ENCODE measurements around the gene MRI1.

DNA sequence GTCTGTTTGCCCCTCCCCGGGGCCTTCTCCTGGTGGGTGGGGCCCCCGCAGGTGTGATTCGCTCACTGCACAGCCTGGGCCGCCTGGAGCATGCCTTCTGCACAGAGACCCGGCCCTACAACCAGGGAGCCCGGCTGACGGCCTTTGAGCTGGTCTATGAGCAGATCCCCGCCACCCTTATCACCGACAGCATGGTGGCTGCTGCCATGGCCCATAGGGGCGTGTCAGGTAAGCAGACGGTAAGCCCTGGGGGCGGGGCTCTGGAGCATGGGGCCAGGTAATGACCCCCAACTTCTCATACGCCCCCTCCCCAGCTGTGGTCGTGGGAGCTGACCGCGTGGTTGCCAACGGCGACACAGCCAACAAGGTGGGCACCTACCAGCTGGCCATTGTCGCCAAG, 4.2 kb downstream of the MRI1 start:
- TF ChIP-seq, protein P1, sequence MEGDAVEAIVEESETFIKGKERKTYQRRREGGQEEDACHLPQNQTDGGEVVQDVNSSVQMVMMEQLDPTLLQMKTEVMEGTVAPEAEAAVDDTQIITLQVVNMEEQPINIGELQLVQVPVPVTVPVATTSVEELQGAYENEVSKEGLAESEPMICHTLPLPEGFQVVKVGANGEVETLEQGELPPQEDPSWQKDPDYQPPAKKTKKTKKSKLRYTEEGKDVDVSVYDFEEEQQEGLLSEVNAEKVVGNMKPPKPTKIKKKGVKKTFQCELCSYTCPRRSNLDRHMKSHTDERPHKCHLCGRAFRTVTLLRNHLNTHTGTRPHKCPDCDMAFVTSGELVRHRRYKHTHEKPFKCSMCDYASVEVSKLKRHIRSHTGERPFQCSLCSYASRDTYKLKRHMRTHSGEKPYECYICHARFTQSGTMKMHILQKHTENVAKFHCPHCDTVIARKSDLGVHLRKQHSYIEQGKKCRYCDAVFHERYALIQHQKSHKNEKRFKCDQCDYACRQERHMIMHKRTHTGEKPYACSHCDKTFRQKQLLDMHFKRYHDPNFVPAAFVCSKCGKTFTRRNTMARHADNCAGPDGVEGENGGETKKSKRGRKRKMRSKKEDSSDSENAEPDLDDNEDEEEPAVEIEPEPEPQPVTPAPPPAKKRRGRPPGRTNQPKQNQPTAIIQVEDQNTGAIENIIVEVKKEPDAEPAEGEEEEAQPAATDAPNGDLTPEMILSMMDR (optimal IDR thresholded peaks at IDR 0.05 in 1 of 3, IDR thresholded peaks at IDR 0.05 in 1 of 3, conservative IDR thresholded peaks at IDR 0.05 in 1 of 3; ENCODE audit: extremely low read depth in 1 of 3, insufficient read depth in 2 of 3, low read length in 3 of 3) = no peak
- TF ChIP-seq EZH2 (IDR thresholded peaks at IDR 0.05; ENCODE audit: low read length) = no peak

Data from keratinocyte (primary cell).